IMR-90 (cell line): ENCODE data around the gene FLRT1. TPM values are rescaled to one million over a fixed set of nuclear protein-coding genes. Genes with fewer than 3 reads are reported as not detected.

ENCODE experiments used
- ATAC-seq: fragments of 200-7000 bp; cut with Tn5 transposase; 2 replicates; pipeline ENCODE4 v1.9.1; 2020; ENCODE audit warnings: low read depth, mild to moderate bottlenecking, moderate library complexity
- BruUV-seq: library from RNA; stranded (reverse); fragments of 400-500 nt; replicated peaks from 2 replicates; lab custom pipeline; 2021; lab: Mats Ljungman, UMichigan
- CTCF ChIA-PET: fragments of 300-600 bp; formaldehyde crosslinking; extraction: SDS; loops from one replicate; lab custom pipeline; 2021; ENCODE audit warnings: antibody characterized with exemption; lab: Yijun Ruan, JAX
- POLR2A ChIA-PET: fragments of 300-600 bp; sonication (Branson Sonifier 250); formaldehyde crosslinking; loops from one replicate; lab custom pipeline; 2022; ENCODE audit warnings: antibody characterized with exemption; ENCODE audit not compliant: unreplicated experiment; lab: Charles Lee
- DNase-seq: peaks from one replicate; pipeline ENCODE4 v3.0.0; 2013
- H2AFZ ChIP-seq: replicated peaks from 2 replicates; pipeline ENCODE3; 2013; ENCODE audit warnings: low read length, mild to moderate bottlenecking; ENCODE audit not compliant: poor library complexity
- H2AK5ac ChIP-seq: 2 replicates; pipeline ENCODE4 v1.6.1; 2013; ENCODE audit warnings: low read depth, low read length, inconsistent platforms
- H2AK9ac ChIP-seq: replicated peaks from 2 replicates; pipeline ENCODE3; 2013; ENCODE audit warnings: mild to moderate bottlenecking, low read depth, low read length, moderate library complexity; ENCODE audit not compliant: poor library complexity
- H2BK120ac ChIP-seq: 2 replicates; pipeline ENCODE4 v1.6.1; 2013; ENCODE audit warnings: low read depth, low read length, inconsistent platforms
- H2BK15ac ChIP-seq: 3 replicates; pipeline ENCODE4 v1.6.1; 2013; ENCODE audit warnings: low read depth, low read length, inconsistent platforms
- H2BK20ac ChIP-seq: 2 replicates; pipeline ENCODE4 v1.6.1; 2013; ENCODE audit warnings: low read depth, mild to moderate bottlenecking, inconsistent platforms, low read length, moderate library complexity
- H2BK5ac ChIP-seq: 2 replicates; pipeline ENCODE4 v1.6.1; 2013; ENCODE audit warnings: mild to moderate bottlenecking, low read depth, low read length, inconsistent platforms; ENCODE audit not compliant: poor library complexity, severe bottlenecking
- H3K14ac ChIP-seq: replicated peaks from 2 replicates; pipeline ENCODE4 v1.6.1; 2013; ENCODE audit warnings: low read depth, low read length, inconsistent platforms
- H3K18ac ChIP-seq: 2 replicates; pipeline ENCODE4 v1.6.1; 2013; ENCODE audit warnings: low read depth, low read length, control low read depth
- H3K23ac ChIP-seq: 2 replicates; pipeline ENCODE4 v1.6.1; 2013; ENCODE audit warnings: low read depth, low read length, inconsistent platforms
- H3K27ac ChIP-seq: 2 replicates; pipeline ENCODE4 v1.5.1; 2013; ENCODE audit warnings: mild to moderate bottlenecking, control low read depth, low read length; ENCODE audit not compliant: insufficient read depth
- H3K27me3 ChIP-seq: 2 replicates; pipeline ENCODE4 v1.6.1; 2013; ENCODE audit warnings: low read length; ENCODE audit not compliant: control insufficient read depth, insufficient read depth
- H3K36me3 ChIP-seq: 2 replicates; pipeline ENCODE4 v1.6.1; 2013; ENCODE audit warnings: low read length, mixed read lengths; ENCODE audit not compliant: control insufficient read depth, insufficient read depth
- H3K4ac ChIP-seq: 2 replicates; pipeline ENCODE4 v1.6.1; 2013; ENCODE audit warnings: low read depth, low read length, inconsistent platforms
- H3K4me1 ChIP-seq: 2 replicates; pipeline ENCODE4 v1.6.1; 2013; ENCODE audit warnings: low read length, mixed read lengths; ENCODE audit not compliant: control insufficient read depth, insufficient read depth
- H3K4me2 ChIP-seq: 2 replicates; pipeline ENCODE4 v1.6.1; 2013; ENCODE audit warnings: low read depth, mild to moderate bottlenecking, control low read depth, low read length, moderate library complexity
- H3K4me3 ChIP-seq: 2 replicates; pipeline ENCODE4 v1.5.1; 2013; ENCODE audit warnings: low read depth, mild to moderate bottlenecking, control low read depth, low read length, moderate library complexity; ENCODE audit not compliant: insufficient read depth
- H3K56ac ChIP-seq: 2 replicates; pipeline ENCODE4 v1.6.1; 2013; ENCODE audit warnings: low read length, inconsistent platforms; ENCODE audit not compliant: insufficient read depth; ENCODE audit errors: extremely low read depth
- H3K79me1 ChIP-seq, 2 experiments: 2 replicates each; pipeline ENCODE4 v1.6.1; 2013; ENCODE audit warnings: low read length in 2 of 2, inconsistent platforms in 1 of 2, low read depth in 1 of 2
- H3K9ac ChIP-seq: 2 replicates; pipeline ENCODE4 v1.6.1; 2013; ENCODE audit warnings: low read depth, low read length, control low read depth
- H3K9me1 ChIP-seq: 2 replicates; pipeline ENCODE4 v1.6.1; 2013; ENCODE audit warnings: low read length, inconsistent platforms; ENCODE audit not compliant: insufficient read depth
- H3K9me3 ChIP-seq: 2 replicates; pipeline ENCODE4 v1.6.1; 2013; ENCODE audit warnings: low read length; ENCODE audit not compliant: control insufficient read depth, insufficient read depth
- H4K20me1 ChIP-seq: 2 replicates; pipeline ENCODE4 v1.6.1; 2013; ENCODE audit warnings: low read length, inconsistent platforms; ENCODE audit not compliant: insufficient read depth
- H4K5ac ChIP-seq: 2 replicates; pipeline ENCODE4 v1.6.1; 2013; ENCODE audit warnings: mild to moderate bottlenecking, low read depth, low read length, control low read depth
- H4K8ac ChIP-seq, 2 experiments: 2 replicates each; pipeline ENCODE4 v1.6.1; 2013; ENCODE audit warnings: low read depth in 2 of 2, low read length in 2 of 2, control low read depth in 1 of 2, inconsistent platforms in 1 of 2
- H4K91ac ChIP-seq: 2 replicates; pipeline ENCODE4 v1.6.1; 2013; ENCODE audit warnings: low read depth, low read length, inconsistent platforms; ENCODE audit not compliant: insufficient read depth
- CEBPB ChIP-seq: IDR thresholded peaks from 2 replicates; pipeline ENCODE4 v1.6.1; 2012; ENCODE audit warnings: low read depth, low read length, improper control_type of control experiment
- CHD1 ChIP-seq: IDR thresholded peaks from 2 replicates; pipeline ENCODE4 v1.6.1; 2012; ENCODE audit warnings: low read depth, low read length, improper control_type of control experiment
- ELK1 ChIP-seq: fragments of 150-350 bp; IDR thresholded peaks from 2 replicates; pipeline ENCODE4 v1.6.1; 2016; ENCODE audit warnings: low read depth, mild to moderate bottlenecking, low read length, moderate library complexity, borderline replicate concordance
- FOS ChIP-seq: fragments of 150-350 bp; IDR thresholded peaks from 2 replicates; pipeline ENCODE4 v1.6.1; 2016; ENCODE audit warnings: low read depth, low read length
- MAFK ChIP-seq: IDR thresholded peaks from 2 replicates; pipeline ENCODE4 v1.6.1; 2012; ENCODE audit warnings: low read depth, low read length, improper control_type of control experiment
- MAZ ChIP-seq: IDR thresholded peaks from 2 replicates; pipeline ENCODE4 v1.6.1; 2012; ENCODE audit warnings: low read depth, mild to moderate bottlenecking, low read length, improper control_type of control experiment, moderate library complexity, borderline replicate concordance
- MXI1 ChIP-seq: IDR thresholded peaks from 2 replicates; pipeline ENCODE4 v1.6.1; 2012; ENCODE audit warnings: low read depth, mild to moderate bottlenecking, low read length, moderate library complexity, borderline replicate concordance
- NFE2L2 ChIP-seq: fragments of 150-350 bp; IDR thresholded peaks from 2 replicates; pipeline ENCODE4 v1.6.1; 2016; ENCODE audit warnings: low read depth, mild to moderate bottlenecking, low read length
- POLR2A ChIP-seq: IDR thresholded peaks from 2 replicates; pipeline ENCODE4 v1.6.1; 2012; ENCODE audit warnings: mild to moderate bottlenecking, low read depth, low read length
- RCOR1 ChIP-seq: IDR thresholded peaks from 2 replicates; pipeline ENCODE4 v1.6.1; 2012; ENCODE audit warnings: mild to moderate bottlenecking, low read length, improper control_type of control experiment; ENCODE audit not compliant: insufficient replicate concordance
- RFX5 ChIP-seq: IDR thresholded peaks from 2 replicates; pipeline ENCODE4 v1.8.0; 2012; ENCODE audit warnings: low read depth, mild to moderate bottlenecking, low read length, moderate library complexity
- SMC3 ChIP-seq: fragments of 150-350 bp; IDR thresholded peaks from 2 replicates; pipeline ENCODE4 v1.6.1; 2016; ENCODE audit warnings: low read depth, mild to moderate bottlenecking, antibody characterized with exemption, low read length, moderate library complexity
- WGBS, 2 experiments: methylation state at CpG; one replicate each; pipeline versions ENCODE4 v1.1.5 to v1.1.7; 2013; ENCODE audit warnings: missing lambda C conversion rate in 2 of 2; ENCODE audit not compliant: insufficient read length in 1 of 2; ENCODE audit errors: extremely low coverage in 2 of 2; 5-methylcytosine and 5-hydroxymethylcytosine counted together
- dilution Hi-C: fragments of 300-500 bp; cut with HindIII; formaldehyde crosslinking; loops from one replicate; pipeline ENCODE4 v1.14.3; 2018; ENCODE audit warnings: low sequenced_read_pairs; ENCODE audit not compliant: unreplicated experiment
- in situ Hi-C: fragments of 300-500 bp; cut with MboI; formaldehyde crosslinking; loops from 3 replicates; pipeline ENCODE4 v1.14.3; 2019; ENCODE audit warnings: low sequenced_read_pairs, inconsistent platforms, mixed read lengths
- intact Hi-C: fragments of 100-400 bp; cut with micrococcal nuclease; formaldehyde crosslinking; loops from 2 replicates; pipeline ENCODE4 v1.10.0; 2022
- polyA plus RNA-seq, 3 experiments: library from polyadenylated mRNA; depleted of rRNA; stranded (reverse); fragments of >200 nt; gene quantifications; 2 replicates each; pipeline ENCODE4 v1.2.3, GENCODE V29; 2012; ENCODE audit warnings: low replicate concordance in 1 of 3
- total RNA-seq: library from RNA; depleted of rRNA; stranded (reverse); fragments of >200 nt; gene quantifications from 2 replicates; pipeline ENCODE4 v1.2.3, GENCODE V29; 2012
- TF ChIP-seq, protein P1 (sequence below): conservative IDR thresholded peaks from 2 replicates; pipeline ENCODE4 v1.5.1; 2012; ENCODE audit warnings: mild to moderate bottlenecking, low read depth, low read length, improper control_type of control experiment
- TF ChIP-seq, protein P2 (sequence below): fragments of 150-350 bp; IDR thresholded peaks from 2 replicates; pipeline ENCODE4 v1.6.1; 2017; ENCODE audit warnings: mild to moderate bottlenecking, antibody characterized with exemption, low read length, low read depth

The FLRT1 gene
- total and polyA plus RNA-seq, 2 of the 4 experiments (the other 2 are of a cell fraction): under 0.01 to 0.07 TPM

- no peak overlapping the region for H2BK15ac ChIP-seq
- no peak overlapping the region for H3K14ac ChIP-seq
- H3K9me1 ChIP-seq: no peaks in the 10 kb centered on the region
- peaks cover 11% of the 10 kb centered on the region for H3K27me3 ChIP-seq
- H3K9ac ChIP-seq: no peak overlapping the region
- peak overlapping the region; percentile 7 for H2AK9ac ChIP-seq
- ChIA-PET POLR2A (no interaction called here), CTCF (no interaction called here)
- H4K5ac ChIP-seq: no peak overlapping the region
- H3K23ac ChIP-seq: no peak overlapping the region
- H3K79me1 ChIP-seq: no peaks in the 10 kb centered on the region
- intact Hi-C loops (no loop called here), dilution Hi-C loops (no loop called here), in situ Hi-C loops (no loop called here)
- no peak overlapping the region for H2BK5ac ChIP-seq
- H3K56ac ChIP-seq: no peak overlapping the region
- ATAC-seq: no peak
- no peak overlapping the region for H2AK5ac ChIP-seq
- H4K8ac ChIP-seq: no peak overlapping the region
- no peak overlapping the region for H2BK120ac ChIP-seq
- no peak overlapping the region for H2AFZ ChIP-seq
- H3K4me1 ChIP-seq: peaks cover 4% of the 10 kb centered on the region; the same call in 1 of the 2 replicates
- no peak overlapping the region for H3K4me3 ChIP-seq
- H3K4ac ChIP-seq: no peak overlapping the region
- no peak overlapping the region for H4K91ac ChIP-seq
- no peak for DNase-seq
- no peak overlapping the region for H3K4me2 ChIP-seq
- no peak overlapping the region for H2BK20ac ChIP-seq
- peaks cover 3% of the 10 kb centered on the region for H4K20me1 ChIP-seq
- no peak overlapping the region for H3K27ac ChIP-seq
- WGBS, 2 experiments: 78% methylated on average over 13 of the region's 20 CpGs; no CpG with 5 or more reads in 1 of the 2 experiments
- H3K9me3 ChIP-seq: no peaks in the 10 kb centered on the region
- BruUV-seq: no TSS peak
- no peaks in the 10 kb centered on the region for H3K36me3 ChIP-seq
- H3K18ac ChIP-seq: no peak overlapping the region
- TF ChIP-seq MAFK: no peak
- TF ChIP-seq FOS: no peak
- TF ChIP-seq CHD1: no peak
- TF ChIP-seq, protein P1, sequence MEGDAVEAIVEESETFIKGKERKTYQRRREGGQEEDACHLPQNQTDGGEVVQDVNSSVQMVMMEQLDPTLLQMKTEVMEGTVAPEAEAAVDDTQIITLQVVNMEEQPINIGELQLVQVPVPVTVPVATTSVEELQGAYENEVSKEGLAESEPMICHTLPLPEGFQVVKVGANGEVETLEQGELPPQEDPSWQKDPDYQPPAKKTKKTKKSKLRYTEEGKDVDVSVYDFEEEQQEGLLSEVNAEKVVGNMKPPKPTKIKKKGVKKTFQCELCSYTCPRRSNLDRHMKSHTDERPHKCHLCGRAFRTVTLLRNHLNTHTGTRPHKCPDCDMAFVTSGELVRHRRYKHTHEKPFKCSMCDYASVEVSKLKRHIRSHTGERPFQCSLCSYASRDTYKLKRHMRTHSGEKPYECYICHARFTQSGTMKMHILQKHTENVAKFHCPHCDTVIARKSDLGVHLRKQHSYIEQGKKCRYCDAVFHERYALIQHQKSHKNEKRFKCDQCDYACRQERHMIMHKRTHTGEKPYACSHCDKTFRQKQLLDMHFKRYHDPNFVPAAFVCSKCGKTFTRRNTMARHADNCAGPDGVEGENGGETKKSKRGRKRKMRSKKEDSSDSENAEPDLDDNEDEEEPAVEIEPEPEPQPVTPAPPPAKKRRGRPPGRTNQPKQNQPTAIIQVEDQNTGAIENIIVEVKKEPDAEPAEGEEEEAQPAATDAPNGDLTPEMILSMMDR: no peak
- TF ChIP-seq CEBPB: no peak
- no peak for TF ChIP-seq MAZ
- no peak for TF ChIP-seq ELK1
- no peak for TF ChIP-seq POLR2A
- TF ChIP-seq RFX5: no peak
- TF ChIP-seq, protein P2, sequence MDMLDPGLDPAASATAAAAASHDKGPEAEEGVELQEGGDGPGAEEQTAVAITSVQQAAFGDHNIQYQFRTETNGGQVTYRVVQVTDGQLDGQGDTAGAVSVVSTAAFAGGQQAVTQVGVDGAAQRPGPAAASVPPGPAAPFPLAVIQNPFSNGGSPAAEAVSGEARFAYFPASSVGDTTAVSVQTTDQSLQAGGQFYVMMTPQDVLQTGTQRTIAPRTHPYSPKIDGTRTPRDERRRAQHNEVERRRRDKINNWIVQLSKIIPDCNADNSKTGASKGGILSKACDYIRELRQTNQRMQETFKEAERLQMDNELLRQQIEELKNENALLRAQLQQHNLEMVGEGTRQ: no peak
- no peak for TF ChIP-seq RCOR1
- no peak for TF ChIP-seq SMC3
- no peak for TF ChIP-seq NFE2L2
- TF ChIP-seq MXI1: no peak
Measured at GRCh38 chr11:64023712-64024710, 11.7 kb upstream of the FLRT1 start.
